ENCODE results near the gene C17orf50. TPM values are rescaled to one million over a fixed set of nuclear protein-coding genes. Genes with fewer than 3 reads are reported as not detected.
"Not testable (repeated sequence)": the region's sequence is repeated elsewhere in the genome, so short reads cannot be mapped to it uniquely, and the experiment has no call there.

Gene C17orf50
- polyA plus RNA-seq, 1 donor (not counting 4 experiments of a cell fraction or from before 2014, with no cell fraction given): not detected

DNA sequence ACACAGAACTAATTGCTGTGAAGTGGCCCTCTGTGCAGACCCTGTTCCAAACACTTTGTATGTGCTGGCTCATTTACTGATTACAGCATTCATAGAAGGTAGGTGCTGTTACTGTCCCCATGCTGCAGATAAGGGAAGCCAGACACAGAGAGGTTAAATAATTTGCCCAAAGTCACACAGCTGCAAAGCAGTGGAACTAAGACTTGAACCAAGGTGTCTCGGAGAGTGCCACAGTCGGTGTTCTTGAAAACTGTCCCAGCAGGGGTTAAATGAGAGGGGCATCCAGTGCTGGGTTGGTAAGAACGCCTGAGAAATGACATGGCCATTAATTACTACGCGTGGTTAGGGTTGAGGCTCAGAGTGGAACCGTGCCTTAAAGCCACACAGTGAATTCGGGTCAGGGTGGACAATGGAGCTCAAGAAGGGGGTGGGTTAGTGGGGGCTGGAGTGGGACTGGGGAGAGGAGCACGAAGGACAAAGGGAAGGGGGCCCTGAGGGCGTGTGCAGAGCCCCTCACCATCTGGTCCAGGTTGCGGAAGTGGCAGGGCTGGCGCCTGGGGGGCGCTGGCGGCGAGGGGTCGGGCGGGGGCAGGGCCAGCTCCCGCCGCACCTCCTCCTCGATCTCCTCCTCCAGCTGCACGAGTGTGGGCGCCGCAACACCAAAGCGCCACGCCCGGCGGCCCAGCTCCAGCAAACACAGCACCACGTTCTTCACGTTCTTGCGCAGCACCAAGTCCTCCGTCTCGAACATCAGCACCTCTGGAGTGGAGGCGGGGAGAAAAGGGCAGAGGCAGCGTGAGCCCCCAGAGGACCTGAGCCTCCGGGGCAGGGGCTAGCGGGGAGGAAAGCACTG, 10.9 kb upstream of the C17orf50 start:
- no peaks in the 10 kb centered on the region for H4K20me1 ChIP-seq (ENCODE audit: control insufficient read depth, extremely low read depth, insufficient read depth, low read length)
- no peak for DNase-seq (ENCODE audit: low read depth, low spot score)
- no peaks in the 10 kb centered on the region for H3K9me3 ChIP-seq (ENCODE audit: control insufficient read depth, low read depth, low read length)
- H3K9ac ChIP-seq (ENCODE audit: control insufficient read depth, extremely low read depth, insufficient read depth, low read length): no peak overlapping the region
- no peaks in the 10 kb centered on the region for H3K79me2 ChIP-seq (ENCODE audit: control insufficient read depth, insufficient read depth, low read length)
- no peak for FAIRE-seq
- H3K9me1 ChIP-seq (ENCODE audit: control insufficient read depth, extremely low read depth, insufficient read depth, low read length): peaks cover 3% of the 10 kb centered on the region
- no peak overlapping the region for H3K27ac ChIP-seq (ENCODE audit: control insufficient read depth, insufficient read depth, low read length)
- H2AFZ ChIP-seq (ENCODE audit: control insufficient read depth, low read length): peak overlapping the region; percentile 33
- H3K4me3 ChIP-seq (ENCODE audit: control insufficient read depth in 2 of 3, extremely low read depth in 1 of 3, insufficient read depth in 2 of 3, low read depth in 1 of 3, low read length in 3 of 3): no peak overlapping the region
- dilution Hi-C loops (cut with MboI; ENCODE audit: extremely low pct_ligation_motif_present, low sequenced_read_pairs): no loop called here
- peaks cover 28% of the 10 kb centered on the region for H3K4me1 ChIP-seq (ENCODE audit: control insufficient read depth, extremely low read depth, insufficient read depth, low read length)
- no peaks in the 10 kb centered on the region for H3K36me3 ChIP-seq (ENCODE audit: control insufficient read depth in 2 of 2, extremely low read depth in 1 of 2, insufficient read depth in 2 of 2, low read length in 2 of 2)
- no peak for TF ChIP-seq EZH2 (IDR thresholded peaks at IDR 0.05; ENCODE audit: low read length)
- TF ChIP-seq, protein P1, sequence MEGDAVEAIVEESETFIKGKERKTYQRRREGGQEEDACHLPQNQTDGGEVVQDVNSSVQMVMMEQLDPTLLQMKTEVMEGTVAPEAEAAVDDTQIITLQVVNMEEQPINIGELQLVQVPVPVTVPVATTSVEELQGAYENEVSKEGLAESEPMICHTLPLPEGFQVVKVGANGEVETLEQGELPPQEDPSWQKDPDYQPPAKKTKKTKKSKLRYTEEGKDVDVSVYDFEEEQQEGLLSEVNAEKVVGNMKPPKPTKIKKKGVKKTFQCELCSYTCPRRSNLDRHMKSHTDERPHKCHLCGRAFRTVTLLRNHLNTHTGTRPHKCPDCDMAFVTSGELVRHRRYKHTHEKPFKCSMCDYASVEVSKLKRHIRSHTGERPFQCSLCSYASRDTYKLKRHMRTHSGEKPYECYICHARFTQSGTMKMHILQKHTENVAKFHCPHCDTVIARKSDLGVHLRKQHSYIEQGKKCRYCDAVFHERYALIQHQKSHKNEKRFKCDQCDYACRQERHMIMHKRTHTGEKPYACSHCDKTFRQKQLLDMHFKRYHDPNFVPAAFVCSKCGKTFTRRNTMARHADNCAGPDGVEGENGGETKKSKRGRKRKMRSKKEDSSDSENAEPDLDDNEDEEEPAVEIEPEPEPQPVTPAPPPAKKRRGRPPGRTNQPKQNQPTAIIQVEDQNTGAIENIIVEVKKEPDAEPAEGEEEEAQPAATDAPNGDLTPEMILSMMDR (optimal IDR thresholded peaks at IDR 0.05 in 1 of 3, IDR thresholded peaks at IDR 0.05 in 1 of 3, conservative IDR thresholded peaks at IDR 0.05 in 1 of 3; ENCODE audit: extremely low read depth in 1 of 3, insufficient read depth in 2 of 3, low read length in 3 of 3): no peak
- H3K27me3 ChIP-seq (ENCODE audit: control insufficient read depth, extremely low read depth, insufficient read depth, low read length): no peaks in the 10 kb centered on the region
- peak overlapping the region; percentile 25 for H3K4me2 ChIP-seq (ENCODE audit: control insufficient read depth, extremely low read depth, insufficient read depth, low read depth, low read length)

DNA sequence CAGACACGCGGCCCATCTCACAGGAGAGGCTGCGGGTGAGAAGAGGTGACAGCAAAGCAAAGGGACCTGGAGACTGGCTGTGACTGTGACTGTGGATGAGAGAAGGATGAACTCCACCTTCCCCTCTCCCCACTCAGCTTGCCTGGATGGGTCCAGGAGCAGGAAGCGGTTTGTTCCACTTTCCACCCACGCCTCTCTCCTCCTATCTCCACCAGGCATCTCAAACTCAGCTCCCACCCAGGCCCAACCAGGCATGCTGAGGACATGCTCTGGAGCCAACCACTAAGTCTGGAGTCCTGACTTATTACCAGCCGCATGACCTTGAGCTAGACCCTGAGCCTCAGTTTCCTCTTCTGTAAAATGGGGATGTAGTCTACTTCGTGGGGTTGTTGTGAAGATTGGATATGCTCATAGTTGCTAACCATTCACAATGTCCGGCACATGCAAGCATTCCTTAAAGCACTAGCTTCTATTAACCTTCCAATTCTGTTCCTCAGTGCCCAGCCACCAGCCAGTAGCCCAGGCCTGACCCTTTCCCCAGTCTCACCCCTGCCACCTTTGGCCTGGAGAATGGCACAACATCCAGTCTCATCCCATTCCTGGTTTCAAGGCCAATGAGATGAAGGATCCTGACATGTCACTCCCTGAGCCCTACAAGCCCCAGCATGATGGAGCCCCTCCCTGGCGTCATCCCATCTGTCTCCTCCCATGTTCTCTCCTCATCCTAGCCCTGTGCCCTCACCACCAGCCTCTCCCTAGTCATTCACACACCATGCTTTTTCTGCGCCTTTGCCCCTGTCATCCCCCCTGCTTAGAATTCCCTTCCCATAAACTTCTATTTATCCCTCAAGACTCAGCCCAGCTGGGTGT, 9.9 kb upstream of the C17orf50 start:
- no peak for FAIRE-seq
- Histone ChIP-seq H2AFZ (ENCODE audit: control insufficient read depth, low read length) (no peak overlapping the region), H3K36me3 (ENCODE audit: control insufficient read depth in 2 of 2, extremely low read depth in 1 of 2, insufficient read depth in 2 of 2, low read length in 2 of 2) (no peaks in the 10 kb centered on the region), H3K4me2 (ENCODE audit: control insufficient read depth, extremely low read depth, insufficient read depth, low read depth, low read length) (peak overlapping the region; percentile 25), H3K9me1 (ENCODE audit: control insufficient read depth, extremely low read depth, insufficient read depth, low read length) (peaks cover 3% of the 10 kb centered on the region), H3K9ac (ENCODE audit: control insufficient read depth, extremely low read depth, insufficient read depth, low read length) (no peak overlapping the region), H3K27ac (ENCODE audit: control insufficient read depth, insufficient read depth, low read length) (no peak overlapping the region), H3K4me3 (ENCODE audit: control insufficient read depth in 2 of 3, extremely low read depth in 1 of 3, insufficient read depth in 2 of 3, low read depth in 1 of 3, low read length in 3 of 3) (no peak overlapping the region), H4K20me1 (ENCODE audit: control insufficient read depth, extremely low read depth, insufficient read depth, low read length) (no peaks in the 10 kb centered on the region), H3K9me3 (ENCODE audit: control insufficient read depth, low read depth, low read length) (no peaks in the 10 kb centered on the region), H3K27me3 (ENCODE audit: control insufficient read depth, extremely low read depth, insufficient read depth, low read length) (no peaks in the 10 kb centered on the region), H3K4me1 (ENCODE audit: control insufficient read depth, extremely low read depth, insufficient read depth, low read length) (peaks cover 28% of the 10 kb centered on the region), H3K79me2 (ENCODE audit: control insufficient read depth, insufficient read depth, low read length) (no peaks in the 10 kb centered on the region)
- dilution Hi-C loops (cut with MboI; ENCODE audit: extremely low pct_ligation_motif_present, low sequenced_read_pairs): no loop called here
- TF ChIP-seq EZH2 (IDR thresholded peaks at IDR 0.05; ENCODE audit: low read length): no peak
- TF ChIP-seq, protein P1 (optimal IDR thresholded peaks at IDR 0.05 in 1 of 3, IDR thresholded peaks at IDR 0.05 in 1 of 3, conservative IDR thresholded peaks at IDR 0.05 in 1 of 3; ENCODE audit: extremely low read depth in 1 of 3, insufficient read depth in 2 of 3, low read length in 3 of 3): no peak
- no peak for DNase-seq (ENCODE audit: low read depth, low spot score)

DNA sequence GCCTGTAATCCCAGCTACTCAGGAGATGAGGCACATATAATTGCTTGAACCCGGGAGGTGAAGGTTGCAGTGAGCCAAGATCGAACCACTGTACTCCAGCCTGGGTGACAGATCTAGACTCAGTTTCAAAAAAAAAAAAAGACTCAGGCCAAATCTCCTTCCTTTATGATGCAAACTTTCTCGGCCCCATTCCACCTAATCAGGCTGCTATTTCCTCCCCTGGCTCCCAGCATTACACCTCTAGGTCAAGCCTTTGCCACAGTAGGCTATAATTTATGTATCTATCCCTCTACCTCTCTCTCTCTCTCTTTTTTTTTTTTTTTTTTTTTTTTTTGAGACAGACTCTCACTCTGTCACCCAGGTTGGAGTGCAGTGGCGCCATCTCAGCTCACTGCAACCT, 9.1 kb upstream of the C17orf50 start:
- H3K27me3 ChIP-seq (ENCODE audit: control insufficient read depth, extremely low read depth, insufficient read depth, low read length); H3K9me3 ChIP-seq (ENCODE audit: control insufficient read depth, low read depth, low read length); H2AFZ ChIP-seq (ENCODE audit: control insufficient read depth, low read length); H3K4me3 ChIP-seq (ENCODE audit: control insufficient read depth in 2 of 3, extremely low read depth in 1 of 3, insufficient read depth in 2 of 3, low read depth in 1 of 3, low read length in 3 of 3); FAIRE-seq; H3K36me3 ChIP-seq (ENCODE audit: control insufficient read depth in 2 of 2, extremely low read depth in 1 of 2, insufficient read depth in 2 of 2, low read length in 2 of 2); H3K27ac ChIP-seq (ENCODE audit: control insufficient read depth, insufficient read depth, low read length); H3K4me2 ChIP-seq (ENCODE audit: control insufficient read depth, extremely low read depth, insufficient read depth, low read depth, low read length); H3K79me2 ChIP-seq (ENCODE audit: control insufficient read depth, insufficient read depth, low read length); H4K20me1 ChIP-seq (ENCODE audit: control insufficient read depth, extremely low read depth, insufficient read depth, low read length); DNase-seq (ENCODE audit: low read depth, low spot score); H3K9me1 ChIP-seq (ENCODE audit: control insufficient read depth, extremely low read depth, insufficient read depth, low read length); H3K9ac ChIP-seq (ENCODE audit: control insufficient read depth, extremely low read depth, insufficient read depth, low read length); dilution Hi-C loops (cut with MboI; ENCODE audit: extremely low pct_ligation_motif_present, low sequenced_read_pairs): not testable (repeated sequence)
- peaks cover 28% of the 10 kb centered on the region for H3K4me1 ChIP-seq (ENCODE audit: control insufficient read depth, extremely low read depth, insufficient read depth, low read length)
